COR-L47 (cell line): ENCODE measurements around the gene LSM14A.
"Not testable (repeated sequence)": the region's sequence is repeated elsewhere in the genome, so short reads cannot be mapped to it uniquely, and the experiment has no call there.

Source experiments
- DNase-seq: peaks from one replicate; lab custom pipeline; 2025; lab: John Stamatoyannopoulos, UW

LSM14A gene

GRCh38 chr19:34159541-34159940 is 12.8 kb upstream of the LSM14A start:
- DNase-seq: not testable (repeated sequence)

GRCh38 chr19:34161902-34162301 is 10.4 kb upstream of the LSM14A start:
- not testable (repeated sequence) for DNase-seq

GRCh38 chr19:34165295-34165738 is 7.0 kb upstream of the LSM14A start:
- DNase-seq: no peak

DNA sequence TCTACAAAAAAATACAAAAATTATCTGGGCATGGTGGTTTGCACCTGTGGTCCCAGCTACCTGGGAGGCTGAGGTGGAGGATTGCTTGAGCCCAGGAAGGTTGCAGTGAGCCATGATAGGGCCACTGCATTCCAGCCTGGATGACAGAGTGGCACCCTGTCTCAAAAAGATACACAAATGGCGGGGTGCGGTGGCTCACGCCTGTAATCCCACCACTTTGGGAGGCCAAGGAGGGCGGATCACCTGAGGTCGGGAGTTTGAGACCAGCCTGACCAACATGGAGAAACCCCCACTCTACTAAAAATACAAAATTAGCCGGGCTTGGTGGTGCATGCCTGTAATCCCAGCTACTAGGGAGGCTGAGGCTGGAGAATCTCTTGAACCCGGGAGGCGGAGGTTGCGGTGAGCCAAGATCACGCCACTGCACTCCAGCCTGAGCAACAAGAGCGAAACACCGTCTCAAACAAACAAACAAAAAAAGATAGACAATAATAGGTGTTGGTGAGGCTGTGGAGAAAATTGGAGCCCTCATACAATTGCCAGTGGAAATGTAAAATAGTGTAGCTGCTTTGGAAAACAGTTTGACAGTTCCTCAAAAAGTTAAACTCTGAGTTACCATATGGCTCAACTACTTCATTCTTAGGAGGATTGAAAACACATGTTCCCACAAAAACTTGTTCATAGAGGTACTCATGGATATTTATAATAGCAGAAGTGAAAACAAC is 2.7 kb upstream of the LSM14A start:
- not testable (repeated sequence) for DNase-seq

GRCh38 chr19:34171539-34171876 is 796 bp upstream of the LSM14A start:
- DNase-seq: no peak

DNA sequence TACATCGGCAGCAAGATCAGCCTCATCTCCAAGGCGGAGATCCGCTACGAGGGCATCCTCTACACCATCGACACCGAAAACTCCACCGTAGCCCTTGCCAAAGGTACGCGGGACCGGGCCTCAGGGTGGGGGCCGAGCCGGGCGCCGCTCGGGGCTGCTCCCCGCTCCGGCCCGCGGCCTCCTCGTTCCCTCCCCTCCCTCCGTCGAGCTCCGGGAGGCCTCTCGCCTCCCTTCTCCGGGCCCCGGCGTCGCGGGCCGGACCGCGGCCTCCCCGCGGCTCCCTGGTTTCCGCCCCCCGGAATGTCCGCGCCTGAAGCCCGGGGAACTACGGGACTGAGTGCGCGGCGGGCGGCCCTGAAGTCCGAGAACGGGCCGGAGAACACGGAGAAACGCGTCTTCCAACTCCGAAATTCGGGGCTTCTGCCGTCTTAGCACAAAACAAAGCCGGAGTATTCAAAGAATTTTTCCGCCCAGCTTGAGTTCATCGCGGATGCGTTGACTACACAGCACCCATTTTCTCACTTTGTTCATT is 423 bp downstream of the LSM14A start:
- DNase-seq: no peak

GRCh38 chr19:34173193-34173956 is 1.1 kb downstream of the LSM14A start:
- peak; percentile 7 for DNase-seq

DNA sequence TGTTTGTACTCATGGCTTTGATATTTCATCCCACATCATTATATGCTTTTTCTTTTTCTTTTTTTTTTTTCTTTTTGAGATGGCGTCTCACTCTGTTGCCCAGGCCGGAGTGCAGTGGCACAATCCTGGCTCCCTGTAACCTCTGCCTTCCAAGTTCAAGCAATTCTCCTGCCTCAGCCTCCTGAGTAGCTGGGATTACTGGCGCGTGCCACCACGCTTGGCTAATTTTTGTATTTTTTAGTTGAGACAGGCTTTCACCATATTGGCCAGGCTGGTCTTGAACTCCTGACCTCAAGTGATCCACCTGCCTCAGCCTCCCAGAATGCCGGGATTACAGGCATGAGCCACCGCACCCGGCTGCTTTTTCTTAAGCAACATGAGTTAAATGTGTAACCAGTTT is 2.9 kb downstream of the LSM14A start:
- DNase-seq: not testable (repeated sequence)

DNA sequence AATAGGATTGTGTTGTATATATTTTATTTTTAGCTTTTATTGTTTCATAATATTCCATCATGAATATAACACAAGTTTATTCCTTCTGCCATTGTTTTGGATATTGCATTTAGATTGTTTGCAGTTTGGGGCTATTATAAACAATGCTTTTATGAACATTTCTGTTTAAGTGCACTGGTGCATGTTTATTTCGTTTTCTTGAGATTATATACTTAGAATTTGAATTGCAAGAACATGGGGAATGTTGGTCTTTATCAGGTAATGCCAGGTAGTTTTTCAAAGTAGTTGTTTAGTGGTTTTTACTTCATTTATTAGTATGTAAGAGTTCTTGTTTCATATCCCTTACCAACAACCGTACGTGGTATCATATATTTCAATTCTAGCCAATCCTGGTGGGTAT is 4.3 kb downstream of the LSM14A start:
- DNase-seq: no peak

DNA sequence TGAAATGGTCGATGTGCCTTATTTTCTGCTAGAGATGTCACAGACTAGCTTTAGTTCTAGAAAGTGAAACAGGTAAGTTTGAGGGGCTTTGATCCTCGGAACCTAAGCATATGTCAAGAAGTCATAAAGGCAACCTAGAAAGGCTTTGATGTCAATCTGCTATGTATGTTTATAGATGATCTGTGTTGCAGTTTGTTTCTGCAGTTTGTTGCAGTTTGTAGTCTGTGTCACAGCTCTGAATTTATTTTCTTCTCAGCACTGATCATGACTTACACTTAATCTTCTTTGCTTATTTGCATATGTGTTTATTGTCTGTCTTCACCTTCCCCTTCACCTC is 5.9 kb downstream of the LSM14A start:
- no peak for DNase-seq

DNA sequence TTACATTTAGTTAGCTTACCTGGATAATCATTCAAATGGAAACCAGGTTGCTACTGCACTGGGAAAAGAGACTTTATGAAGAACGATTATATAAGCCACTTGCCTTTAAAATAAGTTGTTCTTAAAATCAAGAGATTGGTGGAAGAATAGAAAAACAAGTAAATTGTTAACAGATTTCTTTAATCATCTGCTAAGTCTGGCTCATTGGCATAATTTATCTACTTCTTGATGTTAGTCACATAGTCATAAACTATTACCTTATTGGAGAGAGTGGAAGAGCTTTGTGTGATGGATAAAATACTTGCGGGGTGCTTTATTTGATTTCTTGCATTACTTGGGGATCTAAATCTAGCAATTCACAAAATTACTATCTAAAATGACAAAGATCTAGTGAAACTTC is 6.8 kb downstream of the LSM14A start:
- no peak for DNase-seq

DNA sequence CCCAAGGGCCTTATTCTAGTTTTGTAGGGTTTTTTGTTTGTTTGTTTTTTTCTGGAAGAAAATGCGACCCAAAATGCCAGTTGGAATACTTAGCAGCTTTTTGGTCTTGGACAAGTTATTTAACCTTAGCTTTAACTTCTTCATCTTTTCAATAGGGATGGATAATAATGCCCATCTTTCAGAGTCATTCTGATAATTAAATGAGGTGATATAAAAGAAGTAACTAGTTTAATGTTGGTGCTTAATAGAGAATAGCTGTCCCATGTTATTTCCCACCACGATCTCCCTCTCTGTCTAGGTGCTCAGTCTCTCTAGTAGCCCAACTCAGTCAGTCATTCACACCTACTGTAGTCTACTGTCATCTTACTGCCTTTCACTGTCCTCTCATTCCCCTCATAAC is 8.0 kb downstream of the LSM14A start:
- DNase-seq: no peak

DNA sequence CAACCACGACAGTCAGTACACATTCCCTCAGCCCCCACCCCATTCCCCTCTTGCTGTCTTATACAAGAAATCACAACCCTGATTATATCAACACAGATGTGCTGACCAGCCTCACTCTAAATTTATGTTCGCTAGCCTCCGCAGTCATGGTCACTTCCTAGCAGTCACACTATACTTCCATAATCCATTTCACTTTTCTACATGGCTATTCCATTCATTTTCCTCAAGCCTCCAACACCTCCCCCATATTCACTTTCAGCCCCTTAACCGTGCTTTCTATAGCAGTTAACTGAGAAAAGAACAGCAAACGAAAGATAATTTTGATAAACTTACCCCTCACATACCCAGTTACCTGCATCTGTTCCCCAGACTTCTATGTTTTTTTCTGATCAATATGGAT is 8.4 kb downstream of the LSM14A start:
- no peak for DNase-seq

- no peak for DNase-seq
These were observed 9.0 kb downstream of the LSM14A start for GRCh38 chr19:34181111-34181864.

- DNase-seq: no peak
These were observed 9.8 kb downstream of the LSM14A start for GRCh38 chr19:34182125-34182524.

GRCh38 chr19:34184880-34185491 is 12.7 kb downstream of the LSM14A start:
- no peak for DNase-seq

- no peak for DNase-seq
These were observed 13.9 kb downstream of the LSM14A start for GRCh38 chr19:34186205-34186604.

DNA sequence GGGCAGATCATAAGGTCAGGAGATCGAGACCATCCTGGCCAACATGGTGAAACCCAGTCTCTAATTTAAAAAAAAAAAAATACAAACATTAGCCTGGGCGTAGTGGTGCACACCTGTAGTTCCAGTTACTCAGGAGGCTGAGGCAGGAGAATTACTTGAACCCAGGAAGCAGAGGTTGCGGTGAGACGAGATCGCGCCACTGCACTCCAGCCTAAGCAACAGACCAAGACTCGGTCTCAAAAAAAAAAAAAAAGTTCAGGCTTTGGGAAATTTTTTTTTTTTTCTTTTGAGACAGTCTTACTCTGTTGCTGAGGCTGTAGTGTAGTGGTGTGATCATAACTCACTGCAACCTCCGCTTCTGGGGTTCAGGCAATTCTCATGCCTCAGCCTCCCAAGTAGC is 14.7 kb downstream of the LSM14A start:
- no peak for DNase-seq

GRCh38 chr19:34188408-34188807 is 16.1 kb downstream of the LSM14A start:
- DNase-seq: no peak

- DNase-seq: no peak
These were observed 17.1 kb downstream of the LSM14A start for GRCh38 chr19:34189199-34189916.

- DNase-seq: no peak
These were observed 17.7 kb downstream of the LSM14A start for GRCh38 chr19:34189917-34190425.
